ENCODE data around the gene MYO18B.

DNA sequence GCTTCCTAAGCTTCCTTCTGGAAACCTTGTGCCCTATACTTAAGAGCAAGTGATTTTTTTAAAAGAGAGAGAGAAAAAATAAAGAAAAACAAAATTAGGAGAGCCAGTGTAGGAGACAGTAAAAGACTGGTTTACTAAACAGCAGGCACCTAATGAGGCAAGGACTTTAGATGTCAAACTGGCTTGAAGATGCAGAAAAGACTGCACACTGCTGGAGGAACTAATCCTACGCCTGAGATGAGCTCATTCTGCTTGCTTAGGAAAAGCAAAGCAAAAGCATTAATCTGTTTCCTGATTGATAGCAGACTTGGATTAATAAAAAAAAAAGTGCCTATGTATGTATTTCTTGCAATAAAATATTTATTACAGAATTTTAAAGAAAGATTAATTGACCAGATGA, 313.7 kb downstream of the MYO18B start:
- TF ChIP-seq, protein P1, sequence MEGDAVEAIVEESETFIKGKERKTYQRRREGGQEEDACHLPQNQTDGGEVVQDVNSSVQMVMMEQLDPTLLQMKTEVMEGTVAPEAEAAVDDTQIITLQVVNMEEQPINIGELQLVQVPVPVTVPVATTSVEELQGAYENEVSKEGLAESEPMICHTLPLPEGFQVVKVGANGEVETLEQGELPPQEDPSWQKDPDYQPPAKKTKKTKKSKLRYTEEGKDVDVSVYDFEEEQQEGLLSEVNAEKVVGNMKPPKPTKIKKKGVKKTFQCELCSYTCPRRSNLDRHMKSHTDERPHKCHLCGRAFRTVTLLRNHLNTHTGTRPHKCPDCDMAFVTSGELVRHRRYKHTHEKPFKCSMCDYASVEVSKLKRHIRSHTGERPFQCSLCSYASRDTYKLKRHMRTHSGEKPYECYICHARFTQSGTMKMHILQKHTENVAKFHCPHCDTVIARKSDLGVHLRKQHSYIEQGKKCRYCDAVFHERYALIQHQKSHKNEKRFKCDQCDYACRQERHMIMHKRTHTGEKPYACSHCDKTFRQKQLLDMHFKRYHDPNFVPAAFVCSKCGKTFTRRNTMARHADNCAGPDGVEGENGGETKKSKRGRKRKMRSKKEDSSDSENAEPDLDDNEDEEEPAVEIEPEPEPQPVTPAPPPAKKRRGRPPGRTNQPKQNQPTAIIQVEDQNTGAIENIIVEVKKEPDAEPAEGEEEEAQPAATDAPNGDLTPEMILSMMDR (IDR thresholded peaks at IDR 0.05): no peak
- TF ChIP-seq POLR2A (IDR thresholded peaks at IDR 0.05) (no peak), EP300 (IDR thresholded peaks at IDR 0.05) (no peak)

All from ovary (tissue), 3 donors.